ENCODE results near the gene GAB1.

GAB1 gene

DNA sequence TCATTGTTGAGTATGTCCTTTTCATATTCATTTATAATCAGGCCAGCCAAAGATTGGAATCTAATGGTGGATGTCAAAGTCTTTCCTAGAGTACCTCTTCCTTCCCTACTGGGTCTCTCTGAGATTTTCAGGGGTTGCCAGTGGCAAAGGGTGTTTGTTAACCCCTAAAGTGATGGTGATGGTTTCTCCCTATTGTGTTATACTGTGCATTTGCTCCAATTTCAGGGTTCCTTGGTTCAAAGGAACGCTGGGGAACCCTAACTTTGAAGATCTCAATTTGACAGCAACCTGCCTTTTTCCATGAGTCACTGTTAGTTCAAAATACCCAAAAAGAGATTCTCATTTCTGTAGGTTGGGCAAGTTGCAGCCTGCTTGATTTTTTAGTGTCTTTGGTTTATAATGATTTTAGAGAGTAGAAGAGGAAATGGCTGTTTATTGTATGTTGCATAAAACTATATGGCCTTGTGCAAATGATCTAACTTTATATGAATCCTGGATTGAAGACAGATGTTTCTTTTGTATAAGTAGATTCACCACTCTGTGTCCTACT, 23.0 kb downstream of the GAB1 start:
- no peak for DNase-seq

DNA sequence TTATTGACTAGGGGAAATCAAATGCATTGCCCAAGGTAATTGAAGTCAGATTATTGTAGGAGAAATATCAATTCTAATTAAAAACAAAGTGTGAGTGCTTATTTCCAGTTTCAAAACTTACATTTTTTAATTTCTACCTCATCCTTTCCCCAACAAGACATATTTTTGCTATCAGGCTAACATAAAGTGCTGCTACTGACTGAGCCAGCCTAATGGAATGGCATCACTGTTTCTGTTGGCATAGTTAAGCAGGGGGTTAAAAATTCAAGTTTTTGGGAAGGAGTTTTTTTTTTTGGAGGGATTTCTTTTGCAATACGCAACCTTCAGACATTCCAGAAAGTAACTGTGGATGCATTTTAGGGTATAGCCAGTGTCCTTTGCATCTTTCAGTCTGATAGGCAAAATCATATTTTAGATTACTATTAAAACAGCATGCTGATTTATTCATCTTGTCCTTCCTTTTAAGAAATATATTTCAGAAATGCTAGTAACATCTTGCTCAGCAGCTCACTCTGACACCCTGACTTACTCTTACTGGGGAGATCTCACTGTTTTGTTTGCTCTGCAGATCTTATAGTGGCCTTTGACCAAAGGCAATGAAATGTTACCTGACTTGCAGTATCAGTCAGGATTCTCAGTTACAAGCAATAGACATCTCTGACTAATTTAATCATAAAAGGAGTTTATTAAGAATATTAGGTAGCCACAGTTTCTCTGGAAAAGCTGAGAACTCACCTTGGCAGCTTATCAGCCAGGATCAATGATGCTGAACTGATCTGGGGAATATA, 24.4 kb downstream of the GAB1 start:
- DNase-seq: no peak

DNA sequence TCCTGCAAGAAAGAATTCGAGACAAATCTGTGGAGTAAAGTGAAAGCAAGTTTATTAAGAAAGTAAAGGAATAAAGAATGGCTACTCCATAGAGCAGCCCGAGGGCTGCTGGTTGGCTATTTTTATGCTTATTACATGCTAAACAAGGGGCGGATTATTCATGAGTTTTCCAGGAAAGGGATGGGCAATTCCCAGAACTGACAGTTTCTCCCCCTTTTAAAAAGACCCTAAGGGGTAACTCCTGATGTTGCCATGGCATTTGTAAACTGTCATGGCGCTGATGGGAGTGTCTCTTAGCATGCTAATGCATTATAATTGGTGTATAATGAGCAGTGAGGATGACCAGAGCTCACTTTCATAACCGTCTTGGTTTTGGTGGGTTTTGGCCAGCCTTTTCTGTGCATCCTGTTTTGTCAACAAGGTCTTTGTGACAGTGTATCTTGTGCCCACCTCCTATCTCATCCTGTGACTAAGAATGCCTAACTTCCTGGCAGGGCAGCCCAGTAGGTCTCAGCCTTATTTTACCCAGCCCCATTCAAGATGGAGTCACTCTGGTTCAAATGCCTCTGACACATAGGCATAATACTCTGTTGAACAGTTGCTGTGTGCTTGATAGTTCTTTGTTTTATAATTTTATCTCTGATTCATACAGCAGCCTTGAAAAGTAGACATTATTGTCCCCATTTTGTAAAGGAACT, 25.8 kb downstream of the GAB1 start:
- no peak for DNase-seq

DNA sequence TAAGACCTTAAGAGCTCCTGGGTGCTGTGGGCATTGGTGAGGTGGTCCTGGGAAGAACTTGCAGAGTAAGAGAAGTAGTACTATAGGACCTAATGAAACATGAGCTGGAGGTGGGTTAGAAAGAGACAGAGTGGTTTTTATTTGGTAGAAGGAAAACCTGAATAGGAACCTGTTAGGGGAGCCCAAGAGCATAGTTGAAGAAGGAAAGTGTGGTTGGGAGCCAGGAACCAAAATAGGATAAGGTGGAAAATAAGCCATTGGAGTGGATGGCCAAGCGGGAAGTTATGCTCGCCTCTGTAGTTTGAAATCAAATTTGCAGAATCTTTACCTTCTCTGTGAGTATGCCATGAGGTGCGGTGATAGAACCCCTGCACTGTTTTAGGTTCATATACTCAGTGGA, 26.7 kb downstream of the GAB1 start:
- no peak for DNase-seq

DNA sequence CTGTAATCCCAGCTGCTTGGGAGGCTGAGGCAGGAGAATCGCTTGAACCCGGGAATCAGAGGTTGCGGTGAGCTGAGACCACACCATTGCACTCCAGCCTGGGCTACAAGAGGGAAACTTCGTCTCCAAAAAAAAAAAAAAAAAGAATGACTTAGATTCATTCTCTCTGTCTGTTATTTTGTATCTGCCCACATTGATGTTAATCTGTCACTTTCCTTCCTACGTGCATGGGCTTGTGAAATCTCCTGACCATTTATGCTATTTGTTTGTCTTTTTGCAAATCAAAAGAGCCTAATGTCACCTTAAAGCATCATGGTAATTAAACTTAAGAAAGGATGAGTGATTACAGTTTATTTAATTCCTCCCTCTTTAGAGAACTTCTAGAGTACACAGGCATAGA, 27.4 kb downstream of the GAB1 start:
- DNase-seq: no peak

DNA sequence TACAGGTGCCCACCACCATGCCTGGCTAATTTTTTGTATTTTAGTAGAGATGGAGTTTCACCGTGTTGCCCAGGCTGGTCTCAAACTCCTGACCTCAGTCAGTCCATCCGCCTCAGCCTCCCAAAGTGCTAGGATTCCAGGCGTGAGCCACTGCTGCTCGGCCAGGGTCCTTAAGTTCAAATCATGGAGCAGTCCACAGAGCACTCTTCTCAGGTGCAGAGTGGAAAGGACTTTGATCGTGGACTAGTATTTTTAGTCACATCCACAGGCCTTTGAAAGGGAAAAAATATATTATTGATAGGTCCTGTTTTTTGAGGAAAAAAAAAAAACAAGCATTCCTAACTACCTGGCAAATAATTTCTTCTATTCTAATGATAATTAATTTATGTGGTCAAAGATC, 31.2 kb downstream of the GAB1 start:
- no peak for DNase-seq

DNA sequence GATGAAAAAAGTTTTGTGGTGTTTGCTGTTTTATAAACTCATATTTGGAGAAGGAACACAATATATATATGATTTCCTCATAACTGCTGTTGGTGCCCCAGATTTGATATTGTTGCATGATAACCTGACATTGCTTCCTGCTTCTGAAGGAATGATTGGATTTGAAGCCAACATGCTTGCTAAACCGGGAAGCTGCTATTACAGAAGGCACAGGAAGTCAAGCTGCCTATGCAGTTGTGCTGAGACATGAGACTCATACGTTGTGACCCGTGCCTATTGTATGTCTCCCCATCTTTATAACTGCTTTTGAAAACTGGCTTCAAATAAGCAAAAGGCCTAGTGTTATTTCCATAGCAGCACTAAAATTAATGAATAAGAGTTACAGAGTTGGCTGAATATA, 32.9 kb downstream of the GAB1 start:
- DNase-seq: no peak

DNA sequence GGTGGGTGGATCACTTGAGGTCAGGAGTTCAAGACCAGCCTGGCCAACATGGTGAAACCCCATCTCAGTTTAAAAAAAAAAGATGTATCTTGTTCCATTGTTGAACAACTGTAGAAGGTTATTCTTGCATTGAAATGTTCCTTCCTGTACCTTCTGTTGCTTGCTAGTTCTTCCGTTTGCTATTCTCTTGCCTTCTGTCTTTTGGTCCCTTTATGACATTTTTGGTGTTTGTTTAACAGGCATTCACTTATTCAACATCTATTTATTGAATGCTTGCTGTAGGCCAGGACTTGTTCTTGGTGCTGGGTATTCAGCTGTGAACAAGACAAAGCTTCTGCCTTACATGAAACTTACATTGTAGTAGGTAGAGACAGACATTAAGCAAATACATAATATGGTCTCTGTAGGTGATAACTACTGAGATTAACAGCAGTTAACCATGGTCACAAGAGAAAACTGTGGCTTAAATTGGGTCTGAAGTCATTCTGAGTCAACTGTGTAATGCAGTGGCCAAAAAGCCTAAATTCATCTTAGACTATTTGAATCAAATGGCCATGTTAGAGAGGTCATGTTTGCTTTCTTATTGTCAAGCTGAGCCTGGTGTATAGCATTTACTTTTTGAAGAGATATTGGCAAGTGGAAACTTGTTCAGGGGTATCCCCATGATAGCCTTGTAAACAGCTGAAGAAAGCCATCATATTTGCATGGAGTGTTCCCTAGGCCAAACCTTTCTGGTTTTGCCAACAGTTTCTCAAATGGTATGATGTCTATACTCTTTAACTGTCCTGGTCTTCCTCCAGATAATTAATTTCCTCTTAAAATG, 35.6 kb downstream of the GAB1 start:
- no peak for DNase-seq

DNA sequence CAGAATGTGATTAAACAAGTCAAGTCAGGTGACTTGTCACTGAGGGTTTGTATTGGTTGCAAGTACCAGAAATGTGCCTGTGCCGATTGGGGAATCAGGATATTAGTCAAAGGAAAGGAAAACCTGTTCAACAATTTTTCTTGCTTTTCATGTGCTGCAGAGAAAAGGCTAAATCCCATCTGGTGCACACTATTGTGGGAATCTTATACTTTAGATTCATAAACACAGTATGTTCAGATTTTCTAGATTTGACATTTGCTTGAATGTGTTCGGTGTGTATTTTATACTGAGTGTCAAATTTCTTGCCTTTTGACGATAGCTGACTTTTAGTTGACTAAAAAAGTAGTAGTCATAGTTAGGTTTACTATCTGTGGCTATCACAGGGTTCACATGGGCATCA, 37.6 kb downstream of the GAB1 start:
- DNase-seq: no peak

DNA sequence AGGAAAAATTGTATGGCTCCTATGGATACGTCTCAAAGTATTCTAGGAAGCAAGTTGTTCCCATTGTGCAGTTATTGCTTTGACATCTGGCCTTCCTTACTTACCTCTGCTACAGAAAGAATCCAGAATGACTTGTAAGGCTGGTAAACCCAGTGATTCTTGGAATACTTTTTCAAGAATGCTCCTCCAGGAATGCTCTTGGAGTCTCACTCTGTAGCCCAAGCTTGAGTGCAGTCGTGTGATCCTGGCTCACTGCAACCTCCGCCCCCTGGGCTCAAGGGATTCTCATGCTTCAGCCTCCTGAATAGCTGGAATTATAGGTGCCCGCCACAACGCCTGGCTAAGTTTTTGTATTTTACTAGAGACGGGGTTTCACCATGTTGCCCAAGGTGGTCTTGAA, 38.1 kb downstream of the GAB1 start:
- no peak for DNase-seq

DNA sequence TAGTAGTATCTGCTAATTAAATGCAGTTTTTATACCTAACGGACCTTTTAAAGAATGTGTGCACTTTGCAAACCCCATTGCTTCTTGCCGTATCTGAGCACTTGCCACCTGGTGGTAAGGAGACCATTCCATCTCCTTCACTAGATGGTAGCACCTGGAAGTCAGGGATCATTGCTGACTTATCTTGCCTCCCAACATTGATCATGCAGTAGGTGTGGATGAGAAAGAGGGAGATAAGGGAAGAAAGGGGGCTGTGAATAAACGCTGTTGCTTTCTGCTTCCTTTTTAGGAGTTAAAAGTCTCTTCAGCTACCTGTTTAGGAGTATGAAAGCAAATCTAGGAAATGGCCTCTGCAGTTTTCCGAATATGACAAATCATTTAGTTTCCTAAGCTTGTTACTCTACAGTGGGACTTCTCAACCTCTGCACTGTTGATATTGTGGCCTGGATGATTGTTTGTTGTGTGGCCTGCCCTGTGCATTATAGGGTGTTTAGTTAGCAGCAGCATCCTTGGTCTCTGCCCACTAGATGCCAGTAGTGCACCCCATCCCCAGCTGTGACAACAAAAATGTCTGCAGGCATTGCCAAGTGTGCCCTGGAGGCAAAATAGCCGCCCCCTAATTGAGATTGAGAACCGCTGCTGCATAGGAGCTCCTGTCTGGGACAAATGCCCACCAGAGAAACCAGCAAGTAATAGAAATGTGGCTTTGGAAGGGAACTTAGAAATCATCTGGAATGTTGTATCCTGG, 38.8 kb downstream of the GAB1 start:
- DNase-seq: peak; percentile 26

DNA sequence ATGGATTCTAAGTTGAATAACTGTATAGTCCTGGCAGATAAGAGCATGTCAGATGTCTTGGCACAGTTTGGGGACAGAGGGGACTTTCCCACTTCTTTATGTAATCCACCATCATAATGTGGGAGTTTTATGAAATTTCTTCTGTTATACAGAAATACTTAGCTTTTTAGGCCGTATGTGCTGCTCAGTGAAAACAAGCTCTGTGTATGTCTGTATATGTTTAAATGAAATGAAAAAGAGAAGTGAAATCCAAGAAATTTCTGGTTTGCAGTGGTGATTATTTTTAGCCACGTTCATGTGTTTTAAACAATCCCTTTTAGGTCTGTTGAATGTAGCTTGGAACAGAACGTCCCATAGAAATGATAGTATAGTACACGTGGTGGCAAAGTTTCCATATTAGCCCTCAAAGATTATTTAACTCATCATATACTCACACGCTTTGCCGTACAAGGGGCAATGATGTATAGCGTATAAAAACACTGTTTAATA, 41.0 kb downstream of the GAB1 start:
- DNase-seq: no peak

DNA sequence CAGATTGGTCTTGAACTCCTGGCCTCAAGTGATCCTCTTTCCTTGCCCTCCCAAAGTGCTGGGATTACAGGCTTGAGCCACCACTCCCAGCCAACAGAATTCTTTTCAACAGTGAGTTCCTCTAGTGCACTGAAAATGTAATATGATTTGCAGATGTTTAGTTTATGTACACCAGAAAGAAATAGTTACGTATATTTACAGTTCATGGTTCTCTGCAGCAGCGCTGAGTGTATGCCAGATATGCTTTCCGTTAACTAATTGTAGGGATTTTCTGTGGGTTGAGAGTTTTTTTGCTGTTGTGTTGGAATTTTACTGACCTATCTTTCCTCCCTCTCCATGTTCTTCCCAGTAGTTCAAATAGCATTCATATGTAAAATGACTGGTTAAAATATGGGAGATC, 44.0 kb downstream of the GAB1 start:
- DNase-seq: no peak

DNA sequence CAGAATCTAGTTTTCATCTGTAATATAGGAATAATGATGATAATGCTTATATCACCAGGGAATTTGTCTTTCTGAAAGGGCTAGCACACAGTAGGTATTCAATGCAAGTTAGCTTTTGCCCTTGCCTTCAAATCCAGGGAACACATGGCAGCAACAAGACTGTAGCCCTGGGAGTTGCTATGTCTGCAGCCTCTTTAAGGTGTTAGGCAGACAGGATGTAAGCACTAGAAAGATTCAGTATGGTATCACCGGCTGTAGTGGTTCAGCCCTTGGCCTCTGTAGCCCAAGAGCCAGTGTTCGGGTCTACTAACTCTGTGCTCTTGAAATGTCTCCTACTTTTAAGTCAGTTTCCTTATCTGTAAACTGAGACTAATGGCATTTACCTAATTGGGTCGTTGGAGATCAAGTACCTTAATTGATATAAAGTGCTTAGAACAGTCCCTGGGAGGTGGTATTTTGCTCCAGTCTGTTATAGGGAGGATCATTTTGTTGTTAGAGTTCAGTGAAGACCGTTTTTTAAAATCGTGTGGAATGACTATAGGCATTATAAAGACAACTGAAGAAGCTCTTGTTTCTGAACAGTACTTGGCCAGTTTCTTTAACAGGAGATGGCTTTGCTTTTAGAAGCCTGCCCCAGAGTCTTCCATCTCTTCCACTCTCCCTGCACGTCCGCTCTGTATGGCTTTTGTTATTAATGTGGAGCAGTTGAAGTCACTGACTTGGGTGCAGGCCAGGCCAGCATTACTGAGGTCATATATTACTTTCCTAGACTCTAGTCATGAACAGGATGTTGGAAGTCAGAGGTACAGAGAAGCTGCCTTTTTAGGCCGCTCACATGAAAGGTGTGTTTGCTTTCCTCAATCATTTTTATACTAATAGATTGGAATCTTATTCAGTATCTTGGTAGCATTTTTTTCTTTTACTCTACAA, 44.8 kb downstream of the GAB1 start:
- DNase-seq: peak; percentile 77

DNA sequence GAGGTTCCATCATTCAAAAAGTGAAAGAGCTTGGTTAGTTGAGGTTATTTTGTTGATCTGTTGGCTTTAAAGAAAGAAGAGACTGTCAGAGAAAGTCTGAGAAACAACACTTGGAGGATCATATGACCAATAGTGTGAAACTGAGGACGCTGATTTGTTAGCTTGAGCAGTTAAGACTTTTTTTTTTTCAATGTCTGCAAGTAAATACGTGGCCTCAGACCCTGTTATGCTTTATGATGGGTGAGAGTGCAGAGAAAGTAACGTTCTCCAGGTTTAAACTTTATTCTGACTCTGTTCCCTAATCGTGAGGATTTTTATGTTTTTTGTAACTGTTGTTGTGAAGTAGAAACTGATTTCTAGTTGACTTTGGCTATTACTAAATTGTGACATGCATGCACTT, 45.9 kb downstream of the GAB1 start:
- DNase-seq: no peak

DNA sequence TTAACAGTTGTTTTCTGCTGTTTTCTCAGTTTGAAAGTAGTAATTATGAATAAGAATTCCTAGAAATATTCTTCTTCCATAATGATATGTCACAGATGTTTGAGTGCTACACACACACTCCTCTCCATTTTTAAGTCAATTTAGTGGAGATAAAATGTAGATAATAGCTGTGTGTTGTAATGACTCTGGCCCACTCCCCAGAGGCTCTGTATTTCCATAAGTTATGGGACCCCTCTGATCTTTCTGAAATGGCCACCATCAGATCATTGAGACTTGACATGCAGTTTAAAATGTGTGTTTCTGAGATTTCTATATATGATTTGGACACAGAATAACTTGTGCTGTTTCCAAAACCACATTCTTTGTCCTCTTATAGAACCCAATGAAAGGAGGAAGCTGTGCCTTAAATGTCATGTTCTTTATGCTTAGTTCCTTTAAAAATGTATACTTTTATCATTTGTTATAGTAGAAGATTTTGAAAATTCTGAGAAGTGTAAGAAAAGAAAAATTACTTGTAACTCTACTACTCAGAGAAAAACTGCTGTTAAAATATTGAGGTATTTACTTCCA, 46.4 kb downstream of the GAB1 start:
- no peak for DNase-seq

DNA sequence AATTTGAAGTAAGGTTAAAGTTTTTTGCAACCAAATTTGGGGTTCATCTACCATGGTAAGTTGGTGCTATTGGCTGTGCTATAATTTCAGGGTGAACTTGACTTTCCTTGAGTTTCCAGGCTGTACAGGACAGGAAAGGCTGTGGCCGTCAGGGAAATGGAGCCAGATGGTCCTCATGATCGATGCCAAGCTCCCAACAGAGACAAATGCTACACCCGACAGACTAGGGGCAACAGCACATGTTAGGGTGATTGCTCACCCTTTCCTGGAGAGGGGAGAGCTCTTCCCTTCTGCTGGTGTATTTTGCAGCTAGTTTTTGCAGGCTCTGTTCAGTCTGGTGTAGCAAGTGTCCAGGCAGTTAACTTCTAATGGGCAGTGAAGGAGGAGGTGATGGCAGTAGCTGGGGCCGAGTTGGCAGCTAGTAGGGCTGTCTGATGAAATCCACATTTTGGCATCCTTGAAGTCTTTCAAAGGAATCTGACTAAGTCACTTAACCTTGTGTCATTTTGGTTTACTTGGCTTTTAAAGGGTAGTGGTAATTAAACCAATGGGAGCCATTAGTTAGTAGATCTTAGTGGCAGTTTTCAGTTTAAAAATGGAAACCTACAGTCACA, 47.8 kb downstream of the GAB1 start:
- no peak for DNase-seq

DNA sequence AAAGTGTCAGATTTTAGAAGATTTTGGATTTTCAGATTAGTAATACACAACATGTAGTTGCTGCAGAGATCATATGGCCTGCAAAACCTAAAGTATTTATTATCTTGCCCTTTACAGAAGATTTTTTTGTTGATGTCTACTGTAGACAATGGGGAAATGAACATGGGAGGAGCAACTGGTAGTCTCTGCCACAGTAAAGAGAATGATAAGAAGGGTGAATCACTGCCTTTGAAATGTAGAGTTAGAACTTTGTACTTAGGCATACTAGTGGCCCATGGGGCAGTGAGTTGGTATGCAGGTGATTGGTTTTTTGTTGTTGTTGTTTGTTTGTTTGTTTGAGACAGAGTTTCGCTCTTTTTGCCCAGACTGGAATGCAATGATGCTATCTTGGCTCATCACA, 50.1 kb downstream of the GAB1 start:
- no peak for DNase-seq

DNA sequence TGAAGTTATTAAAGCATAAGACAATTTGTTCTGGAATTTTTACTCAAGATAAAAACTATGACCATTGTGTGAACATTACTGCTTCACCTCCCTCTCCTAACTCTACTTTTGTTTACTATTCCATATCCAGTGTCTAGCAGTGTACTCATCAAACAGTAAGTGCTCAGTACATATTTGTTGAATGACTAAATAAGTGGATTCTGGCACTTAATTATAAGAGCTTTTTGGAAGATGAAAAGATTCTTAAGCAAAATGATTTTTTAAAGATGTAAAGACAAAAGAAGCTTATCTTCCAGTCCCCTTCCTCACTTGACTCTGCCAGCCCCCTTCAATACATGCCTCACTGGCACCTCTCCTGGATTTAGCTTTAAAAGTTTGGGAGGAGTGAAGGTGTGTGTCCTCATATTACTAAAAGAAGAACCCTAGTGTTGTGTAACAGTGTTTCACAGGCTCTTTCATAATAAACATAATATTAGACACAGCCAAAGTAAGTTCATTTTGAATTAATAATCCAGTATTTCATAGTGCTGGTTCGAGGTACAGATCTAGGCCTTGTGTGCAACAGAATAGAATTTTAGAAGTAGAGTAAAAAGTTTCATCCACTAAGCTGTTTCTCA, 53.0 kb downstream of the GAB1 start:
- no peak for DNase-seq

DNA sequence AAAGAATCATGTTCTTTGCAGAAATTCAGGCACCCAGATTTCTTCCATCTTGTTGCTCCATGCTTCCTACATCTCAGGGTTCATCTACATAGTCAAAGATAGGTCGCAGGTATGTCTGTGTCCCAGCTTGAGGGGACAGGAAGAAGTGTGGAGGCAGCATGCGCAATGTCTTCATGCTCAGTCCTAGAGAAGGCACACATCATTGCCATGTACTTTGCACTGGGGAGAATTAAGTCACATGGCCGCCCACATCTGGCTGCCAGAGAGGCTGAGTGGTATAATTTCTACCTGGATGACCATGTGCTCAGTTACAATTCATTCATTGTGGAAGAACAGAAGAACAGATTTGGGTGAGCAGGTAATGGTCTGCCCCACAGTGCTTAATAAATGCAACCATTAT, 54.1 kb downstream of the GAB1 start:
- peak; percentile 20 for DNase-seq

All from NCI-H82 (cell line).